Suppressor macrophage treated with lipopolysaccharide for 4 hours (primary cell): ENCODE data around the gene CA10.

Source experiments
- DNase-seq: peaks from one replicate; pipeline ENCODE4 v3.0.0-alpha.2; 2020

Gene CA10

DNA sequence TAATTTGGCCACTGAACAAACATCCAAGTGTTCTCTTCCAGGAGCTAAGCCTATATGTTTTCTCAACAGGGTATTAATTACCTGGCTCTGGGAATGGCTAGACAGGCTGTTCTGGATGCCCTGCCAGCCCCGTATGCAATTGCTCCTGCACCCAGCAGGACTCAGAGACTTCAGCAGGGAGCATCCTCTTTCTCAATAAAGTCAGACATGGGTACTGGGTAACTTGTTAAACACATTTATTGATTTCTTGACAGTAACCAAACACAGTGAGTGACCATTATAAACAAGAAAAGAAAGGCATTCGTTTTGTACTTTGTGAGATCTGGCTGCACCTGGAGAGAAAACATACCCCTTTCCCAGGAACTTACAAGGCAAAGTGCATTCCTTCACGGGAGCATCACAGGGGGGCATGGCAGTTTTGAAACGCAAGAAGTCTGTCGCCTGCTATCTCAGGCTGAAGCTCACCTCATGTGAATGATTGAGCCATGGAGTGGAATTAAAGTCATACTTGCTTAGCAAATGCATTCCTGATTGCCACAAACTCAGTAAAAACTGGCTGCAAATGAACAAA is 528.3 kb downstream of the CA10 start:
- DNase-seq = no peak

- no peak for DNase-seq
Observed at GRCh38 chr17:51629232-51629631, 529.3 kb downstream of the CA10 start.

- no peak for DNase-seq
Observed at GRCh38 chr17:51627779-51628178, 530.7 kb downstream of the CA10 start.

DNA sequence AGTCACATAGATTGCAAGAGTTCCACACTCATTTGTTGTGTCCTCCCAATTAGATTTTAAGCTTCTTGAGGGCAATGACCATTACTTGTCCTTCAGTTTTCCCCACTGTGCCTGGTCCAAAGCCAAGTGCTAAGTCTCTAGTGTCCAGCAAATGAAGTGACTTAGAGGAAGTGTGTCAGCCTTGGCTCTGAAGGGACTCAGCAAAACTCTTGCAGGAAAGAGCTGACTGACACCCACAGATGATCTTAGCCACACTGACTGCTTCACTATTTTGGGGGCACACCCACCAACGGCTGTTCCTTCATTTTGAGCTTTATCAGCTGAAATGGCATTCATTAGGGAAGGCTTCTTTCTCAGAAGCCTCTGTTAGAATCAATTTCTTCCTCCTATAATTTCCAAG is 540.0 kb downstream of the CA10 start:
- no peak for DNase-seq

GRCh38 chr17:51617986-51618385 is 540.5 kb downstream of the CA10 start:
- no peak for DNase-seq

GRCh38 chr17:51613255-51613654 is 545.3 kb downstream of the CA10 start:
- DNase-seq = no peak

- DNase-seq = no peak
Observed at GRCh38 chr17:51612692-51613091, 545.8 kb downstream of the CA10 start.

- DNase-seq = no peak
Observed at GRCh38 chr17:51611585-51611984, 546.9 kb downstream of the CA10 start.

GRCh38 chr17:51610834-51611233 is 547.7 kb downstream of the CA10 start:
- no peak for DNase-seq

DNA sequence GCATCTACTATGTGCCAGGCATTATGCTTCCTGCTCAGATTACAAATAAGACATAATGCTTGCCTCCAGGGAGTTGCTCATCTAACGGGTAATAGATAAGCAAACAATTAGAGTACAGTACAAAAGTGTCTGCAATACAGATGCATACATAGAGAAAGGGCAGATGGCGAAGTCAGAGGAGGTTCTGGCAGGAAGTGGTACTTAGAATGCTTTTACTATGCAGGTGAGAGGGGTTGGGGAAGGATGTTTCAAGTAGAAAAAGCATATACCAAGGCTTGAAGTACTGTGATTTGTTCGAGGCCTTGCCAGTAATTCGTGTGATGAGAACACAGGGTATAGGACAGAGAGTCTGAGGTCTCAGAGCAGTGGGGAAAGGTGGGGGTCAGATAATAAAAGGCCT is 548.4 kb downstream of the CA10 start:
- DNase-seq = no peak

DNA sequence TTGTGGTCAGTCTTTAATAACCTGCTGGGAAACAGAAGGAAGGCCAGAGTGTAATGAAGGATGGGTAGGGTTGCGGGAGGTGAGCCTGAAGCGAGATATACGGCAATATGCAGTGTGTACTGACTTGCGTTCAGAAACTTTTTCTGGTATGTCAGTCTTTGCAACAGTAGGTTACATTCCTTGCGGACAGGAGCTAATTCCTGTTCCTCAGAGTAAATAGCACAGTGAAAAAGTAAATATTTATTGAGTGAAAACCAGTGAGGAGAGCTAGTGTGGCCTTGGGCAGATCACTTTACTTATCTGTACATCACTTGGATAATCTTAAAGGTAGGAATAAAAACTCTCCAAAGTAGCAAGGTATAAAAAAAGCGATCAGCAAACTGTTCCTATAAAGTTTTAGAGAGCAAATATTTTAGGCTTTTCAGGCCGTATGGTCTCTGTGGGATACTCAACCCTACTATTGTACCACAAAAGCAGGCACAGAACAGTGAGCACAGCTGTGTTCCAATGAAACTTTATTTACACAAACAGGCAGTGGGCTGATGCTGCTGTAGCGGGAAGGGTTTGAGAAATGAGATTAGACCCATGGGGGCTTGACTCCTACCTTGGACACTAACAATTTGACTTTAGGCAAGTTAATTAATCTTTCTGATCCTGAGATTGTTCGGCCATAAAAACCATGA is 550.1 kb downstream of the CA10 start:
- no peak for DNase-seq

- no peak for DNase-seq
Observed at GRCh38 chr17:51607512-51607911, 551.0 kb downstream of the CA10 start.

DNA sequence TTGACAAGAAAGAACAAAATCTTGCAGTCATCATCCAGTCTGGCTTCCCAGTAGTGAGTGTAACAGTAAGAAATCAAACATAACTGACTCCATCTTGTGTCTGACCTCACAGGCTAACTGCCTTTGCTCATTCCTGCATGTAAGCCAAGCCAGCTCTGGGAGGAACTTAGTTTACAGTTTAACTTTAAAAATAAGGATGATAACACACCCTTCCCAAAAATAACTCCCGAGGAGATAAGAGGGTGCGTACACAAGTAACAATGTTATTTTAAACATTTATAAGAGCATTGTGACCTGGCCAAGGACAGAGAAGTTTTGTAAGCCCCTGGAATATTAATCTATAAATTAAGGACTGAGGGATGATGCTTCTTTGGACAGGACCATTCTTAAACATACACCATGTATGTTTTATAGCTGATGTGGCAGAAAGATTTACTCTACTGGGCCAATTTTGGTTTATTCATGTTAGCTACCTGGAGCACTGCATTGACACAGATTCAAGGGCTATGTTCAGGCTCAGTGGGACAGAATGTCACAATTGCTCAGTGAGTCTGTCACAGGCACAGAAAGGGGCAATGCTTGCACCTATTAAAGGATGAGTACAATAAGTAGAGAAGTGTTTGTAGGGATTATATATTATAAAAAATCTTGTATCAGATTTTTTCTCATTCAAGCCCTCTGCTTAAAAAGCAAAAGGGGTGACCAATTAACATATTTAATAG is 554.1 kb downstream of the CA10 start:
- DNase-seq = no peak

DNA sequence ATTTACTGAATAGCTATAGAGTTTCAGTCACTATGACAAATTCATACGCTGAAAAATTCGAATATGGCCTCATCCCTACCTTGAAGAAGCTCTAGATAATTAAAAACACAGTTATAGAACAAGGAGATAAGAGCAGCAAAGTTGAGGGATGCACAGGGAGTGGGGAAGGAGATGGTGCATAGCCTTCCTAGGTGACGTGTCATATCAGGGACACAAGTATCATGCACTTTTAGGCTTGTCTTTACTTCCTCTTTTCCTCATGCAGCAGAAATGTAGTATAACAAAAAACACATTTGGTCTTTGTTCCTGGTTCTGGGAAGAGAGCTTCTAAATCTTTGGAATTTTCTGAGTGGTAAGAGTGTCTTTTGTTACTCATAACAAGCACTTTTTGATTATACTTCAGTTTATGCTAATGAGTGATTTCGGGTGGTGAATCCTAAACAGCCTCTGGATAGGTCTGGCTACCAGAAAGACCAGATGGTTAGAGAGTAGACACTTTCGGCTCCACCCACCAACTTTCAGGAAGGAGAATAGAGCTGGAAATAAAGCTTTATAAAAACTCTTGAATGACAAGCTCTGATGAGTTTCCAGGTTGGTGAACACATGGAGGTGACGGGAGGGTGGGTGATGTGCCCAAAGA is 556.8 kb downstream of the CA10 start:
- no peak for DNase-seq

DNA sequence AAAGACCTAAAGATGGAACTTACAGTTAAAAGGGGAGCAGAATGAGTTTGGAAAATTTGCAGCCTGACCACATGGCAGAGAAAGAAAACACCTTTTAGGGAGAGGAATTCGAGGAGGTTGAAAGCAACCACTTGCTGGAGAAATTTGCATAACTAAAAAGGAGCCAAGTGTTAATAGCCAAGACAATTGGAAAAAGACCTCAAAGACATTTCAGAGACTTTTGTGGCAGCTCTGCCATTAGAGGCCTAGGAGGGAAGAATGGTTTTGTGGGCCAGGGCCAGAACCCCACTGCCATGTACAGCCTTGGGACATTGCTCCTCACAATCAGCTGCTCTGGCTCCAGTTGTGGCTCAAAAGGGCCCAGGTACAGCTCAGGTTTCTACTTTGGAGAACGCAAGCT is 559.7 kb downstream of the CA10 start:
- DNase-seq = no peak

DNA sequence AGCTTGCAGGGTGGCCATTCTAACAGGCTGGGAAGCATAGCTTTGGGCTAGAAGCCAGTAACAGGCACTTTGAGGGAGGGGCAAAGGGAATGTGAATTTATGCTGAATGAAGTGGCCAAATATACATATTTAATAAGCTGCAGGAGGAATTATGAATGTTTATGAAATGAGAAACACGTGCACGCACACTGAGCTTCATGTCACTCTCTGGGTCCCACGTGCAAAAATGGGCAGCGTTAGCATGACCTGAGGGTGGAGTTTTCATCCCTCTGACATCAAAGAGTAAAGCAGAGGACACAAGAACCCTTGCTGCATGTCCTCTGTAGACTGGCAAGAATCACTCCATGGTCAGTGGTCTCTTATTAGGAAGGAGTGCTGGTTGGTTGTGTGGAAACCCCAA is 561.2 kb downstream of the CA10 start:
- DNase-seq = no peak

GRCh38 chr17:51595826-51596398 is 562.6 kb downstream of the CA10 start:
- DNase-seq = no peak

DNA sequence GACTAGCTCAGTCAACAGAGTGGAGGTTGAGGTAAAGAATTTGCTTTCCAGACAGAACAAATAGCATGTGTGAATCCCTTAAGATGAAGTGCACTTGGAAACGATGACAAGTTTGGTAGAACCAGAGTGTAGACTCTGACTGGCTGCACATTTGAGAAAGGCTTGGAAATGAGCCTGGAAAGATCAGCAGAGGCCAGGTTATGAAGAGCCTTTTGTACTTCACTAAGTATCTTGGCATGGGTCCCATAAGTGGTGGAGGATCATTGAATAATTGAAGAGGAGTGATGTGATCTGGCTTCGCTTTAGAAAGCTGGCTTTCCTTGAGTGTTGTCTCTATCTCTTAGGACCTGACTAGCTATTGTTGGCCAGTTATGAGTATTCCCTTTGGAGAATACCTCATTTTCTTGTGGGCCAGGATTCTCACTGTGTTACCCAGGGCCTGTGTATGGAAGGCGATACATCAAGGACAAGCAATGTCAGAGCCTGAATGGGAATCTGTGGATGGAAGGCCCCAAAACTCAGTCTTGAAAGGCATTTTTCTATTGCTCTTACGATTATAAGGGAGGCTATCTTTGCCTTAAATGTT is 568.4 kb downstream of the CA10 start:
- no peak for DNase-seq

GRCh38 chr17:51588063-51588462 is 570.5 kb downstream of the CA10 start:
- no peak for DNase-seq

DNA sequence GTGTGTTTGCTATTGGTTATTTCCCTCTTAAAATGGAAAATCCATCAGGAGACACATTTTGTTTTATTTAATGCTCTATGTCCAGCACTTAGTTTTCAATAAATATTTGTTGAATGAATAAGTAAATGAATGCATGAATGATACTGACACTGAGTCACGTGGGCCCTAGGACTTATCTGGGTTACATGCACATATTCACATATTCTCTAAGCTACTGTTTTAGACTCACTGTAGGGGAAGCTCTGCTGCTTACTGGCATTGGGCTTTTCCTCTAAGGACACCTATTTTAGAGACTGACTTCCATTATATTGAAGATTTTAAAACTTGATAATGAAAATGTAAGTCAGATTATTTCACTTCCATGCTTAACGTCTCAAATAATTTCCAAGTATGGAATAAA is 571.0 kb downstream of the CA10 start:
- DNase-seq = no peak

- DNase-seq = no peak
Observed at GRCh38 chr17:51585514-51586104, 572.9 kb downstream of the CA10 start.

DNA sequence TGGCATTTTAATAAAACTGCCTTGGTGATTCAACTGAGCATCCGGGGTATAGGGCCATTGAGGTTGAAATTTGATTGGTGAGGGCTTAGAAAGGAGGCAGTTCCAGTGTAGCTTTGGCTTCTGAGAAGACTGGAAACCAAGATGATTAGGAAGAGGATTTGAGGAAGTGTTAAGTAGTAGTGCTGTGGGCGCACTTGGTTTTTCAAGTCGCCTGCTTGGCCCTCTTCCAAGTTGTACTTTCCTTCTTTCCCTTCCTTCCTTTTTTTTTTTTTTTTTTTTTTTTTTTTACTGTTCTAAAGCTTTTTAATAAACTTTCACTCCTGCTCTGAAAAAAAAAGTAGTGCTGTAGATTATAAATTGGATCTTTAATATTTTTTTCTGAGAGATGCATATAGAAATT is 577.6 kb downstream of the CA10 start:
- peak; percentile 28 for DNase-seq
